Measurements from ENCODE around the gene MID1.

Gene MID1

DNA sequence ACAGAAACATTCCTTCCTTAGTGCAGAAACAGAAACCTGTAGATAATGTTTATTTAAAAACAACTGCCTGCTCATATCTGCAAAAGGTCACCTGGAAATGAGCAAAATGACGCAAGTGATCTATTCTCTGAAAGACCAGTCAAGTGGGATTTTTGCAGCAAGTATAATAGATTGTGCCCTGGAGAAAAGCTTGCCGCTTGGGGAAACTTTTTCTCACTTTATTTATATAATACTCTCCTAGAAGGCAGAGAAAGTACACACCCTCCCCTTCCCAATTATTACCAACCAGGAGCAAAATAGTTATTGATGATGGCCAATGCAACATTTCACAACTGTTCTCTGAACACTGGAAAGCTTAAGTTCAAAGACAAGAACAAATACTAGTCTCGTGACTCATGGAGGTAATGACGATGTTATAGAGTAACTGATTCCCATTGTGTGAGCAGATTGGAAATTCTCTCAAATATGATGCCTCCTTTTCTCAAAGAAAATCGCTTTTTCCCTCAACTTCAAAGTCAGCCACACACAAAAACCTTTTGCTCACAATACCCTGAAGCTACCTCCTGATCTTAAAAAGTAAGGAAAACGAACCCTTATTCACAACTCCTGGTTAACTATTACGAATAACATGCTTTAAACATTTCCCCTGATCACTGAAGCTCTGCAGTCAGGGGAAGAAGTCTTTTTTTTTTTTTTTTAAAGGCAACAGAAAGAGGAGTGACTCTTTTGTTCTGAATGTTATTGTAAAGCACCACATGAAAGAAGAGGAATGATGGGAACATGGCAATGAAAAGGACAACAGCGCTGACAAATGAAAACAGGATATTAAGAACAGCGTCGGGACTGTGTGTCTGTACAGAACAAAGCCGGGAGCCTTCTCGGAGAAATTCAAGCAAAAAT is 41.0 kb downstream of the MID1 start:
- intact Hi-C loops (cut with DNase I; ENCODE audit: low total_unique reads): no loop called here
- H3K4me1 ChIP-seq: peaks cover 0 to 3% (median 0%) of the 10 kb centered on the region in 4 donors
- H3K27me3 ChIP-seq: no peaks in the 10 kb centered on the region
- peaks cover 0 to 12% (median 7%) of the 10 kb centered on the region in 3 donors for H3K9me3 ChIP-seq
- no peak overlapping the region for H3K4me3 ChIP-seq
- DNase-seq: no peak
- peaks cover 0 to 3% (median 0%) of the 10 kb centered on the region in 3 donors for H3K36me3 ChIP-seq
- no peak overlapping the region for H3K27ac ChIP-seq
- TF ChIP-seq, protein P1, sequence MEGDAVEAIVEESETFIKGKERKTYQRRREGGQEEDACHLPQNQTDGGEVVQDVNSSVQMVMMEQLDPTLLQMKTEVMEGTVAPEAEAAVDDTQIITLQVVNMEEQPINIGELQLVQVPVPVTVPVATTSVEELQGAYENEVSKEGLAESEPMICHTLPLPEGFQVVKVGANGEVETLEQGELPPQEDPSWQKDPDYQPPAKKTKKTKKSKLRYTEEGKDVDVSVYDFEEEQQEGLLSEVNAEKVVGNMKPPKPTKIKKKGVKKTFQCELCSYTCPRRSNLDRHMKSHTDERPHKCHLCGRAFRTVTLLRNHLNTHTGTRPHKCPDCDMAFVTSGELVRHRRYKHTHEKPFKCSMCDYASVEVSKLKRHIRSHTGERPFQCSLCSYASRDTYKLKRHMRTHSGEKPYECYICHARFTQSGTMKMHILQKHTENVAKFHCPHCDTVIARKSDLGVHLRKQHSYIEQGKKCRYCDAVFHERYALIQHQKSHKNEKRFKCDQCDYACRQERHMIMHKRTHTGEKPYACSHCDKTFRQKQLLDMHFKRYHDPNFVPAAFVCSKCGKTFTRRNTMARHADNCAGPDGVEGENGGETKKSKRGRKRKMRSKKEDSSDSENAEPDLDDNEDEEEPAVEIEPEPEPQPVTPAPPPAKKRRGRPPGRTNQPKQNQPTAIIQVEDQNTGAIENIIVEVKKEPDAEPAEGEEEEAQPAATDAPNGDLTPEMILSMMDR (IDR thresholded peaks at IDR 0.05): no peak

DNA sequence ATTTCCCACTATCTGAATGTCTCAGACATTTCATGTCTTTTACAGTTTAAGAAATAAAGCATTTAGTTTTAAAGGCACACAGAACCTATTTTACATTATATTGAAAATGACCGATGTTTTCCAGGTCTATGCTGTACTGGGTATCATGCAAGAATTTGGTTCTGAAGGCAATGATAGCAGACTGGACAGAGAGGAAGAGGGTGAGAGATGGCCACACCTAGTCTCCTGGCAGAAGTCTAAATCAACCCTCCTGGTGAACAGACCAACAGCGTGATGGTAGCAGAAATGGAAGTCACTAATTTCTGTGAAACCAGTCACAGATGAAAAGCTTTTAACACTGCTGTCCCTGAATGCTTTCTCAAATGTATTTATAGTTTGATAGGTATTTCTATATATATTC is 41.9 kb downstream of the MID1 start:
- TF ChIP-seq, protein P1 (IDR thresholded peaks at IDR 0.05): no peak
- H3K27ac ChIP-seq: no peak overlapping the region
- no peak overlapping the region for H3K4me3 ChIP-seq
- H3K9me3 ChIP-seq: peaks cover 0 to 4% (median 2%) of the 10 kb centered on the region in 3 donors
- peaks cover 0 to 3% (median 0%) of the 10 kb centered on the region in 4 donors for H3K4me1 ChIP-seq
- intact Hi-C loops (cut with DNase I; ENCODE audit: low total_unique reads): no loop called here
- DNase-seq: no peak
- no peaks in the 10 kb centered on the region for H3K27me3 ChIP-seq
- H3K36me3 ChIP-seq: no peaks in the 10 kb centered on the region

DNA sequence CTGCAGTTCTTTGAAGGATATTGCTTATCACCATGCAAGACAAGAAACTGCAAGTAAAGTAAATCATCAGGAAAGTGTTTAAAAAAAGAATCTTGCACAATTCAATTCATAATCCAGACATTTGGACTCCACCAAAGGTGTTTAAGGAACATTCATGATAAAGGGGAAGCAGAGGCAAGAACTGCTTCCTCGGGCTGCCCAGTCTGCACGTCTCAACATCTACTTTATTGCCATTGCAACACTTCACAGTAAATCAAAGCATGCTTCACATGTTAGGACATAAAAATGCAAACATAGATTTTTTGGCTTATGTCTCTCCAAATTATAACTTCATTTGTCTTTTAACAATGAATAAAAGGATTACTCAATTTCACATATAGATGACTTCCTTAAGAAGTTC is 42.5 kb downstream of the MID1 start:
- intact Hi-C loops (cut with DNase I; ENCODE audit: low total_unique reads): no loop called here
- Histone ChIP-seq H3K36me3 (no peaks in the 10 kb centered on the region), H3K4me3 (no peak overlapping the region), H3K4me1 (peaks cover 0 to 3% (median 0%) of the 10 kb centered on the region in 4 donors), H3K27ac (no peak overlapping the region), H3K27me3 (no peaks in the 10 kb centered on the region), H3K9me3 (no peaks in the 10 kb centered on the region)
- TF ChIP-seq, protein P1 (IDR thresholded peaks at IDR 0.05): no peak
- no peak for DNase-seq

DNA sequence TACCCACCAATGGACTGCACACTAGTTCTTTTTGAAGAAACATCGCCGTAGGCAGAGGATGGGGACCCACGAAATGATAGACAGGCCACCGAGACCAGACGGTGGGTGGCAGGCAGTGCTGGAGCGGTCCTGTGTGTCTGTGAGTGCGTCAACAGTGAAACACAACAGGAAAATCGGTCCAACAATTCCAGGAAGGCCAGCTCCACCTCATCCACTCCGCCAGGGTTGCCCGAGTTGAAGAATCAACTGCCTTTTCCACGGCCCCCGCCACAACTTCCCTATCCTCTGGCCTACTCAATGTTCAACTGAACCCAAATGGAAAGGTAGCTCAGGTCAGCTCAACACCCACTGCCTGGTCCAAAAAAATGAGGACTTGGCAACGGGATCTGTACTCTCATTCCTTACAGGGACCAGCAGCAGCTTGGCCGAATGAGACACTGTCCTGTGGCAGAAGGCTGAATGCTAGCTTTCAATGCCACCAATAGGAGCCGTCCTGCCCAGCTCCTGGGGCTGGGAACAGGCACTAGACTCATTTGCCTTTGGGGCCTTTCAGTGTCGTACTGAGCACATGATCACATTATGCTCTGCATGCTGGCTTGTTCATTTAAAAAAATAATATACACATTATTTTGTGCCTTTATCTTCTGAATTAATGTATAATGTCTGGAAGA is 43.5 kb downstream of the MID1 start:
- no peak for DNase-seq
- TF ChIP-seq, protein P1 (IDR thresholded peaks at IDR 0.05): no peak

DNA sequence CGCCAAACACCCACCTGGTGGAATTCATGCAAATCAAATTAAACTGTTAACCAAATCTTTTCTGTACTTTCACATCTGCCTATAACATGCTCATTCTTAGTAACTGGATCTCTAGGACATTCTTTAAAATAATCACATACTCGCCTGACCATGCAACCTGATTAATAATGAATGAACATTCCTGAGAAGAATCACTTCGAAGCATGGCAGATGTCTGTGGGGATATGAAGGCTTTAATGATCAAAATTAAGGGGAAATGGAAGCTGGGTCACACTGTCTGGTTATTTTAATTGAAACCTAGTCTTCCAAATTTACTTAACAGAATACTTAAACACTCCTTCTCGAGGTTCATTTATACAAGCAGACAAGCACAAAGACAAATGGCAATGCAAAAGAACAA is 44.2 kb downstream of the MID1 start:
- no peak overlapping the region for H3K27ac ChIP-seq
- H3K36me3 ChIP-seq: no peaks in the 10 kb centered on the region
- no peaks in the 10 kb centered on the region for H3K27me3 ChIP-seq
- intact Hi-C loops (cut with DNase I; ENCODE audit: low total_unique reads): no loop called here
- H3K9me3 ChIP-seq: no peaks in the 10 kb centered on the region
- DNase-seq: no peak
- H3K4me3 ChIP-seq: no peak overlapping the region
- H3K4me1 ChIP-seq: peaks cover 0 to 3% (median 0%) of the 10 kb centered on the region in 4 donors
- TF ChIP-seq, protein P1 (IDR thresholded peaks at IDR 0.05): no peak

More for the DNA sequence above, 43.5 kb downstream of the MID1 start:
- no peaks in the 10 kb centered on the region for H3K9me3 ChIP-seq
- H3K36me3 ChIP-seq: no peaks in the 10 kb centered on the region
- no peak overlapping the region for H3K27ac ChIP-seq
- intact Hi-C loops (cut with DNase I; ENCODE audit: low total_unique reads): no loop called here
- peaks cover 0 to 3% (median 0%) of the 10 kb centered on the region in 4 donors for H3K4me1 ChIP-seq
- no peaks in the 10 kb centered on the region for H3K27me3 ChIP-seq
- H3K4me3 ChIP-seq: no peak overlapping the region
